Gastroesophageal sphincter (tissue), 3 donors: ENCODE measurements around the gene ZBP1.

Experiments
- CTCF ChIP-seq, 4 experiments: fragments of 200-600 bp in 2 of 4; fragments of 450-650 bp in 2 of 4; sonication (generic) in 1 of 4; IDR thresholded peaks; one replicate each; pipeline ENCODE4 v1.5.1; 2017 to 2019; ENCODE audit warnings: antibody characterized with exemption in 4 of 4, mild to moderate bottlenecking in 2 of 4, moderate library complexity in 2 of 4
- POLR2A ChIP-seq, 2 donors: fragments of 450-650 bp; IDR thresholded peaks; one replicate each; pipeline ENCODE4 v1.6.1; 2017; ENCODE audit warnings: antibody characterized with exemption in 2 of 2, mild to moderate bottlenecking in 2 of 2, moderate library complexity in 1 of 2
- POLR2AphosphoS5 ChIP-seq: sonication (generic); formaldehyde crosslinking; IDR thresholded peaks from one replicate; pipeline ENCODE4 v1.6.1; 2017; ENCODE audit warnings: antibody characterized with exemption

DNA sequence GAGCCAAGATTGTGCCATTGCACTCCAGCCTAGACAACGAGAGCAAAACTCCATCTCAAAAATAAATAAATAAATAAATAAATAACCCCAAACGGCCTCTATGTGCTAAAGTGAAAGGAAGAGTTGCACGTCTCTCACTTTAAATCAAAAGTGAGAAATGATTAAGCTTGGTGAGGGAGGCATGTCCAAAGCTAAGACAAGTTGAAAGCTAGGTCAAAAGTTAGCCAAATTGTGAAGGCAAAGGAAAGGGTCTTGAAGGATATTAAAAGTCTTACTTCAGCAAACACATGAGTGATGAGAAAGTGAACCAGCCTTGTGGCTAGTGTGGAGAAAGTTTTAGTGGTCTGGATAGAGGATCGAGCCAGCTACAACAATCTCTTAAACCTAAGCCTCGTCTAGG lies 14.3 kb downstream of the ZBP1 start:
- TF ChIP-seq POLR2A (IDR thresholded peaks at IDR 0.05), result no peak
- no peak for TF ChIP-seq CTCF (IDR thresholded peaks at IDR 0.05)
- no peak for TF ChIP-seq POLR2AphosphoS5
